Fibroblast of villous mesenchyme (primary cell): ENCODE results near the gene IQCH. TPM values are rescaled to one million over a fixed set of nuclear protein-coding genes. Genes with fewer than 3 reads are reported as not detected.

Source experiments
- DNase-seq: peaks from one replicate; pipeline ENCODE4 v3.0.0-alpha.2; 2010; ENCODE audit warnings: low read depth
- H3K4me3 ChIP-seq: 2 replicates; pipeline ENCODE4 v1.5.1; 2011; ENCODE audit warnings: low read depth, mild to moderate bottlenecking, low read length
- CTCF ChIP-seq: IDR thresholded peaks from 2 replicates; pipeline ENCODE4 v1.5.1; 2012; ENCODE audit warnings: low read depth, mild to moderate bottlenecking, low read length; ENCODE audit not compliant: insufficient read depth
- total RNA-seq: library from RNA; depleted of rRNA; stranded (reverse); fragments of >200 nt; gene quantifications from 2 replicates; pipeline ENCODE4 v1.2.3, GENCODE V29; 2012

The IQCH gene
- total RNA-seq, 1 donor, result 4.7 TPM

GRCh38 chr15:67216859-67217258 lies 37.7 kb upstream of the IQCH start:
- H3K4me3 ChIP-seq, result no peak overlapping the region
- no peak for TF ChIP-seq CTCF
- no peak for DNase-seq

- H3K4me3 ChIP-seq, result no peak overlapping the region
- no peak for TF ChIP-seq CTCF
- no peak for DNase-seq
Observed at GRCh38 chr15:67218428-67218827, 36.2 kb upstream of the IQCH start.

GRCh38 chr15:67219288-67219687 lies 35.3 kb upstream of the IQCH start:
- no peak for DNase-seq
- no peak overlapping the region for H3K4me3 ChIP-seq
- TF ChIP-seq CTCF, result no peak

DNA sequence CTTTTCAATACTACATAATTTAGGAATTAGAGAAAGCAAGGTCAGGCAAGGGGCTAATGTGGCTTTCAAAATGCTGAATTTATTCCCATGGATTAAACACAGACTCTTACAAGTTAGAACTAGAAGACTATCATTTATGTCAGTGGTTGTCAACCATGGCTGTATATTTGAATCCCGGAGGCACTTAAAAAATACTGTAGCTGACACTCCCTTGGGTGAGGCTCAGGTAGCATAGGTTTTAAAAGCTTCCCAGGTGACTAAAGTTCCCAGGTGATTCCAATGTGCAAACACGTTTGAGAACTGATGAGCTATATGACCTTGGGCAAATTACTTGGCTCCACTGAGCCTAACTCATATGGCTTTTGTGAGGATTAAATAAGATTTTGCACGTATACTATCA lies 29.7 kb upstream of the IQCH start:
- TF ChIP-seq CTCF, result no peak
- no peak for DNase-seq
- H3K4me3 ChIP-seq, result no peak overlapping the region

DNA sequence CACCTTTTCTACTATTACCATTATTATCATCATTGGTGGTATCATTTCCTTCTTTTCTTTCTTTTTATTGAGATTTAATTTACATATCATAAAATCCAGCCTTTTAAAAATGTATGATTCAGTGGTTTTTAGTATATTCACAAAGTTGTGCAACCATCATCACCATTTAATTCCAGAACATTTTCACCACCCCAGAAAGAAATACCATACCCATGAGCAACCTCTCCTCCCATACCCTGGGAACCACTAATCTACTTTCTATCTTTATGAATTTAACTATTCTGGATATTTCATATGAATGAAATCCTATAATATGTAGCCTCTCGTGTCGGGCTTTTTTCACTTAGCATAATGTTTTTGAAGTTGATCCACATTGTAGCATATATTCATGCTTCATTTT lies 29.2 kb upstream of the IQCH start:
- peak; percentile 87 for DNase-seq
- no peak for TF ChIP-seq CTCF
- no peak overlapping the region for H3K4me3 ChIP-seq

GRCh38 chr15:67227431-67227830 lies 27.2 kb upstream of the IQCH start:
- no peak overlapping the region for H3K4me3 ChIP-seq
- no peak for DNase-seq
- no peak for TF ChIP-seq CTCF

DNA sequence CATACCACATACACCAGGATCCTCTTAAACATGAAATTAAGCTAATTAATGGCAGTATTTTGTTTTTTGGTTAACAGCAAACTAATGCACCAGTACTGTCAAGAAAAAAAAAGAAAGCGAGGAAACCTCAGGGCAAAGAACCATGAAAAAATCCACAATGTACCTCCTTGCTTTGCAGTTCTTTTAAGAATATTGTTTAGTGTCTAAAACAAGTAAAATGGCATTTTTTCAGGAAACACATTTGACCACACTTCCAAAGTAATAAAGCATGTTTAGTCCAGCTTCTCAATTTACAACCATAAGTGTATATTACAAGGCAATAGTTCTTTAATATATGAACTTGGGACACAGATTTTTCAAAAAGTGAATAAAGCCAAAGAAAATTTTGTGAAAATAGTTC lies 26.7 kb upstream of the IQCH start:
- DNase-seq, result no peak
- H3K4me3 ChIP-seq, result no peak overlapping the region
- TF ChIP-seq CTCF, result no peak
